Measurements from ENCODE around the gene CEND1.

DNA sequence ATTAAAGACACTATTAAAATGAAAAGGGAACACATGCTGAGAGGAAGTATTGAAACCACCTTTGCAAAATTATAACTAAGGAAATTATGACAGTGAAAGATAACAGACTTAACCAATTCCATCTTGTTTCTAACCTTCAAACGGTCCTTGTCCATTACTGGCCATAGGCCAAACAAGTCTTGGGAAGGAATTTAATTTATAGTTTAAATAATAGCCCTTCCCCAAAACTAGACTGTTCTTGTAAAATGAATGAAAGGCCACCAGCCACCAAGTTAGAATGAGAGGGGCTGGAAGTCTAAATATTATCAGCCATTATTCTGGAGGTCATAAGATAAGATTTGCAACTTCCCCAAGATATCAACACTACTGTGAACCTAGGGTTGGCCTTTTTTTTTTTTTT is 44.5 kb downstream of the CEND1 start:
- TF ChIP-seq, protein P1, sequence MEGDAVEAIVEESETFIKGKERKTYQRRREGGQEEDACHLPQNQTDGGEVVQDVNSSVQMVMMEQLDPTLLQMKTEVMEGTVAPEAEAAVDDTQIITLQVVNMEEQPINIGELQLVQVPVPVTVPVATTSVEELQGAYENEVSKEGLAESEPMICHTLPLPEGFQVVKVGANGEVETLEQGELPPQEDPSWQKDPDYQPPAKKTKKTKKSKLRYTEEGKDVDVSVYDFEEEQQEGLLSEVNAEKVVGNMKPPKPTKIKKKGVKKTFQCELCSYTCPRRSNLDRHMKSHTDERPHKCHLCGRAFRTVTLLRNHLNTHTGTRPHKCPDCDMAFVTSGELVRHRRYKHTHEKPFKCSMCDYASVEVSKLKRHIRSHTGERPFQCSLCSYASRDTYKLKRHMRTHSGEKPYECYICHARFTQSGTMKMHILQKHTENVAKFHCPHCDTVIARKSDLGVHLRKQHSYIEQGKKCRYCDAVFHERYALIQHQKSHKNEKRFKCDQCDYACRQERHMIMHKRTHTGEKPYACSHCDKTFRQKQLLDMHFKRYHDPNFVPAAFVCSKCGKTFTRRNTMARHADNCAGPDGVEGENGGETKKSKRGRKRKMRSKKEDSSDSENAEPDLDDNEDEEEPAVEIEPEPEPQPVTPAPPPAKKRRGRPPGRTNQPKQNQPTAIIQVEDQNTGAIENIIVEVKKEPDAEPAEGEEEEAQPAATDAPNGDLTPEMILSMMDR (conservative IDR thresholded peaks at IDR 0.05 in 1 of 2, IDR thresholded peaks at IDR 0.05 in 1 of 2; ENCODE audit: low read depth in 1 of 2, low read length in 2 of 2) = no peak
- TF ChIP-seq EZH2 (IDR thresholded peaks at IDR 0.05; ENCODE audit: low read length, missing control alignments) = no peak
